Memory B cell (primary cell): ENCODE results near the gene CAVIN2.

Experiments
- ATAC-seq: fragments of 150-1000 bp; cut with Tn5 transposase; 2 replicates; pipeline ENCODE4 v1.10.0; 2021; ENCODE audit warnings: low read depth, mild to moderate bottlenecking, moderate library complexity
- DNase-seq, 2 donors: peaks; one replicate each; pipeline ENCODE4 v3.0.0; 2022; ENCODE audit warnings: low spot score in 2 of 2
- H3K27ac Mint-ChIP-seq: one replicate; pipeline ENCODE4 v1.8.0; 2022; ENCODE audit warnings: mild to moderate bottlenecking, moderate library complexity, mixed read lengths
- H3K27me3 Mint-ChIP-seq: one replicate; pipeline ENCODE4 v1.8.0; 2022; ENCODE audit warnings: mixed read lengths
- H3K36me3 Mint-ChIP-seq: one replicate; pipeline ENCODE4 v1.8.0; 2022; ENCODE audit warnings: mild to moderate bottlenecking, mixed read lengths
- H3K4me1 Mint-ChIP-seq: one replicate; pipeline ENCODE4 v1.8.0; 2022; ENCODE audit warnings: mixed read lengths
- H3K4me3 Mint-ChIP-seq: one replicate; pipeline ENCODE4 v1.8.0; 2022; ENCODE audit warnings: mild to moderate bottlenecking, moderate library complexity, mixed read lengths
- H3K9me3 Mint-ChIP-seq: one replicate; pipeline ENCODE4 v1.8.0; 2022; ENCODE audit warnings: mixed read lengths

The CAVIN2 gene

GRCh38 chr2:191877875-191878274, 31.0 kb upstream of the CAVIN2 start:
- H3K27ac Mint-ChIP-seq = no peak overlapping the region
- ATAC-seq (no peak), DNase-seq (no peak)
- H3K36me3 Mint-ChIP-seq = no peaks in the 10 kb centered on the region
- peaks cover 5% of the 10 kb centered on the region for H3K27me3 Mint-ChIP-seq
- no peak overlapping the region for H3K4me3 Mint-ChIP-seq
- H3K9me3 Mint-ChIP-seq = no peaks in the 10 kb centered on the region
- H3K4me1 Mint-ChIP-seq = no peaks in the 10 kb centered on the region

GRCh38 chr2:191875859-191876258, 29.0 kb upstream of the CAVIN2 start:
- Mint-ChIP-seq H3K27me3 (peaks cover 7% of the 10 kb centered on the region), H3K27ac (no peak overlapping the region), H3K4me1 (no peaks in the 10 kb centered on the region), H3K9me3 (no peaks in the 10 kb centered on the region), H3K4me3 (no peak overlapping the region), H3K36me3 (no peaks in the 10 kb centered on the region)
- ATAC-seq = no peak
- no peak for DNase-seq

GRCh38 chr2:191870744-191871143, 23.9 kb upstream of the CAVIN2 start:
- Mint-ChIP-seq H3K9me3 (no peaks in the 10 kb centered on the region), H3K27me3 (peaks cover 10% of the 10 kb centered on the region), H3K36me3 (no peaks in the 10 kb centered on the region), H3K4me3 (no peak overlapping the region), H3K27ac (no peak overlapping the region), H3K4me1 (no peaks in the 10 kb centered on the region)
- ATAC-seq (no peak), DNase-seq (no peak)

GRCh38 chr2:191869781-191870180, 22.9 kb upstream of the CAVIN2 start:
- peaks cover 10% of the 10 kb centered on the region for H3K27me3 Mint-ChIP-seq
- no peaks in the 10 kb centered on the region for H3K4me1 Mint-ChIP-seq
- H3K27ac Mint-ChIP-seq = no peak overlapping the region
- no peaks in the 10 kb centered on the region for H3K9me3 Mint-ChIP-seq
- H3K36me3 Mint-ChIP-seq = no peaks in the 10 kb centered on the region
- no peak for ATAC-seq
- no peak overlapping the region for H3K4me3 Mint-ChIP-seq
- DNase-seq = no peak

- Mint-ChIP-seq H3K4me3 (no peak overlapping the region), H3K36me3 (no peaks in the 10 kb centered on the region), H3K27me3 (peaks cover 12% of the 10 kb centered on the region), H3K27ac (no peak overlapping the region), H3K9me3 (no peaks in the 10 kb centered on the region), H3K4me1 (no peaks in the 10 kb centered on the region)
- DNase-seq (no peak), ATAC-seq (no peak)
These were observed 22.3 kb upstream of the CAVIN2 start for GRCh38 chr2:191869178-191869577.

GRCh38 chr2:191867507-191867847, 20.6 kb upstream of the CAVIN2 start:
- no peak for ATAC-seq
- no peak overlapping the region for H3K4me3 Mint-ChIP-seq
- no peaks in the 10 kb centered on the region for H3K36me3 Mint-ChIP-seq
- no peaks in the 10 kb centered on the region for H3K9me3 Mint-ChIP-seq
- H3K4me1 Mint-ChIP-seq = no peaks in the 10 kb centered on the region
- peaks cover 12% of the 10 kb centered on the region for H3K27me3 Mint-ChIP-seq
- H3K27ac Mint-ChIP-seq = no peak overlapping the region
- DNase-seq = no peak

- DNase-seq = no peak
- Mint-ChIP-seq H3K9me3 (no peaks in the 10 kb centered on the region), H3K27ac (no peak overlapping the region), H3K4me3 (no peak overlapping the region), H3K4me1 (no peaks in the 10 kb centered on the region), H3K27me3 (peaks cover 10% of the 10 kb centered on the region), H3K36me3 (no peaks in the 10 kb centered on the region)
- no peak for ATAC-seq
These were observed 20.0 kb upstream of the CAVIN2 start for GRCh38 chr2:191866675-191867506.

- H3K27ac Mint-ChIP-seq = no peak overlapping the region
- peaks cover 10% of the 10 kb centered on the region for H3K27me3 Mint-ChIP-seq
- DNase-seq = no peak
- H3K4me3 Mint-ChIP-seq = no peak overlapping the region
- no peak for ATAC-seq
- H3K4me1 Mint-ChIP-seq = no peaks in the 10 kb centered on the region
- H3K9me3 Mint-ChIP-seq = no peaks in the 10 kb centered on the region
- H3K36me3 Mint-ChIP-seq = no peaks in the 10 kb centered on the region
These were observed 19.3 kb upstream of the CAVIN2 start for GRCh38 chr2:191866195-191866594.

GRCh38 chr2:191864628-191865374, 17.9 kb upstream of the CAVIN2 start:
- Mint-ChIP-seq H3K4me3 (no peak overlapping the region), H3K27me3 (peaks cover 10% of the 10 kb centered on the region), H3K36me3 (no peaks in the 10 kb centered on the region), H3K27ac (no peak overlapping the region), H3K4me1 (no peaks in the 10 kb centered on the region), H3K9me3 (no peaks in the 10 kb centered on the region)
- DNase-seq = no peak
- no peak for ATAC-seq

- H3K9me3 Mint-ChIP-seq = no peaks in the 10 kb centered on the region
- H3K27me3 Mint-ChIP-seq = peaks cover 9% of the 10 kb centered on the region
These were observed 17.1 kb upstream of the CAVIN2 start for GRCh38 chr2:191863988-191864387.

GRCh38 chr2:191862156-191862775, 15.4 kb upstream of the CAVIN2 start:
- H3K4me1 Mint-ChIP-seq = no peaks in the 10 kb centered on the region
- H3K4me3 Mint-ChIP-seq = no peak overlapping the region
- DNase-seq (no peak), ATAC-seq (no peak)
- H3K27me3 Mint-ChIP-seq = peaks cover 7% of the 10 kb centered on the region
- no peaks in the 10 kb centered on the region for H3K36me3 Mint-ChIP-seq
- H3K9me3 Mint-ChIP-seq = no peaks in the 10 kb centered on the region
- no peak overlapping the region for H3K27ac Mint-ChIP-seq

More at GRCh38 chr2:191863988-191864387, 17.1 kb upstream of the CAVIN2 start:
- Mint-ChIP-seq H3K4me3 (no peak overlapping the region), H3K4me1 (no peaks in the 10 kb centered on the region), H3K27ac (no peak overlapping the region), H3K36me3 (no peaks in the 10 kb centered on the region)
- ATAC-seq (no peak), DNase-seq (no peak)

GRCh38 chr2:191860760-191861466, 14.0 kb upstream of the CAVIN2 start:
- ATAC-seq = no peak

GRCh38 chr2:191859681-191860080, 12.8 kb upstream of the CAVIN2 start:
- Mint-ChIP-seq H3K36me3 (no peaks in the 10 kb centered on the region), H3K27me3 (peaks cover 3% of the 10 kb centered on the region), H3K4me3 (no peak overlapping the region), H3K27ac (no peak overlapping the region), H3K4me1 (no peaks in the 10 kb centered on the region), H3K9me3 (no peaks in the 10 kb centered on the region)
- no peak for DNase-seq
- no peak for ATAC-seq

More at GRCh38 chr2:191860760-191861466, 14.0 kb upstream of the CAVIN2 start:
- no peak for DNase-seq
- H3K36me3 Mint-ChIP-seq = no peaks in the 10 kb centered on the region
- no peak overlapping the region for H3K27ac Mint-ChIP-seq
- no peaks in the 10 kb centered on the region for H3K9me3 Mint-ChIP-seq
- H3K4me3 Mint-ChIP-seq = no peak overlapping the region
- H3K4me1 Mint-ChIP-seq = no peaks in the 10 kb centered on the region
- H3K27me3 Mint-ChIP-seq = peaks cover 5% of the 10 kb centered on the region

- Mint-ChIP-seq H3K4me3 (no peak overlapping the region), H3K36me3 (no peaks in the 10 kb centered on the region), H3K4me1 (no peaks in the 10 kb centered on the region), H3K27ac (no peak overlapping the region), H3K9me3 (no peaks in the 10 kb centered on the region), H3K27me3 (peaks cover 2% of the 10 kb centered on the region)
- ATAC-seq (no peak), DNase-seq (no peak)
These were observed 11.0 kb upstream of the CAVIN2 start for GRCh38 chr2:191857886-191858285.
